ENCODE data around the gene RASA4B.
"Not testable (repeated sequence)": the region's sequence is repeated elsewhere in the genome, so short reads cannot be mapped to it uniquely, and the experiment has no call there.

RASA4B gene

DNA sequence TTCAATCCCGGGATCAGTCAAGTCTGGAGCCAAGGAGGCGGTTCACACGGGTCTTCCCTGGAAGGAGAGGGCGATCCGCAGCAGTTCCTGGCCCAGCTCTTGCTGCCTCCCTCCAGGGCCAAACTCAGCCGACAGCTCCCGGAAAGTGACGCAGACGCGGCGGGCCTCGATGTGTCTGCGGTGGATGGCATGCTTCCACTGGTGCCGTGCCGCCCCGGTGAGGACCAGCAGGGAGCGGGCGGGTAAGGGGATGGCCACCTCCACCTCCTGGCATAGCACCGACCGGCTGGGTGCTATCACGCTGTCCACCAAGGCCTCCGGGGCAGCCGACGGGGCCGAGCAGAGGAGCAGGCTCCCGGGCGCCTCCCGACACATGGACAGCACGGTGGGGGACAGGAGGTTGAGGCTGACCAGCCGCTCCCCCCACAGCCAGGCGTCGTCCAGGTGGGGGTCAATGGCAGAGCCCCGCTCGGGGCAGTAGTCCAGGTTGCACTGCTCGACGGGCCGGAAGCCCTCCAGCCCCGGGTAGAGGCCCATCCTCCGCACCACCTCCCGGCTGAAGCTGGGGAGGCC is 60.1 kb downstream of the RASA4B start:
- no peak overlapping the region for H3K27ac ChIP-seq (ENCODE audit: poor library complexity, severe bottlenecking)
- H3K27me3 ChIP-seq (ENCODE audit: insufficient read depth, poor library complexity, severe bottlenecking) = no peaks in the 10 kb centered on the region
- no peak for DNase-seq (ENCODE audit: low spot score)
- H3K9me3 ChIP-seq (ENCODE audit: severe bottlenecking) = no peaks in the 10 kb centered on the region
- TF ChIP-seq, protein P1, sequence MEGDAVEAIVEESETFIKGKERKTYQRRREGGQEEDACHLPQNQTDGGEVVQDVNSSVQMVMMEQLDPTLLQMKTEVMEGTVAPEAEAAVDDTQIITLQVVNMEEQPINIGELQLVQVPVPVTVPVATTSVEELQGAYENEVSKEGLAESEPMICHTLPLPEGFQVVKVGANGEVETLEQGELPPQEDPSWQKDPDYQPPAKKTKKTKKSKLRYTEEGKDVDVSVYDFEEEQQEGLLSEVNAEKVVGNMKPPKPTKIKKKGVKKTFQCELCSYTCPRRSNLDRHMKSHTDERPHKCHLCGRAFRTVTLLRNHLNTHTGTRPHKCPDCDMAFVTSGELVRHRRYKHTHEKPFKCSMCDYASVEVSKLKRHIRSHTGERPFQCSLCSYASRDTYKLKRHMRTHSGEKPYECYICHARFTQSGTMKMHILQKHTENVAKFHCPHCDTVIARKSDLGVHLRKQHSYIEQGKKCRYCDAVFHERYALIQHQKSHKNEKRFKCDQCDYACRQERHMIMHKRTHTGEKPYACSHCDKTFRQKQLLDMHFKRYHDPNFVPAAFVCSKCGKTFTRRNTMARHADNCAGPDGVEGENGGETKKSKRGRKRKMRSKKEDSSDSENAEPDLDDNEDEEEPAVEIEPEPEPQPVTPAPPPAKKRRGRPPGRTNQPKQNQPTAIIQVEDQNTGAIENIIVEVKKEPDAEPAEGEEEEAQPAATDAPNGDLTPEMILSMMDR (IDR thresholded peaks at IDR 0.05; ENCODE audit: poor library complexity, severe bottlenecking) = no peak
- no peak overlapping the region for H3K4me3 ChIP-seq (ENCODE audit: severe bottlenecking)
- no peak for ATAC-seq (ENCODE audit: low read depth)
- H3K36me3 ChIP-seq (ENCODE audit: low read depth) = peaks cover 13% of the 10 kb centered on the region
- no peaks in the 10 kb centered on the region for H3K4me1 ChIP-seq (ENCODE audit: insufficient read depth, poor library complexity, severe bottlenecking)

DNA sequence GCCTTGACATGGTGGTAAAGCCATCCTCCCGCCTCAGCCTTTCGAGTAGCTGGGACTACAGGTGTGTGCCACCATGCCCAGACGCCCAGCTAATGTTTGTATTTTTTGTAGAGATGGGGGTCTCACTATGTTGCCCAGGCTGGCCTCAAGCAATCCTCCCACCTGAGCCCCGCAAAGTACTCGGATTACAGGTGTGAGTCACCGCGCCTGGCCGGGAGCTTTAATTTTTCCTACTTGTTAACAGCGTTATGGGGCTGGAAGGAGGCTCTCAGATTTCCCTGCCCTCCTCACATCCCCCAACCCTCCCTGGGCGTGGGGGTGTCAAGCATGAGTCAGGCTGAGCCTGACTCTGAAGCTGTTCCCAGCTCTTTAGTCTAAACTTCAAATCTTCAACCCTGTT is 61.2 kb downstream of the RASA4B start:
- Histone ChIP-seq H3K4me1 (ENCODE audit: insufficient read depth, poor library complexity, severe bottlenecking) (no peaks in the 10 kb centered on the region), H3K9me3 (ENCODE audit: severe bottlenecking) (no peaks in the 10 kb centered on the region), H3K36me3 (ENCODE audit: low read depth) (peaks cover 13% of the 10 kb centered on the region), H3K27ac (ENCODE audit: poor library complexity, severe bottlenecking) (no peak overlapping the region), H3K27me3 (ENCODE audit: insufficient read depth, poor library complexity, severe bottlenecking) (no peaks in the 10 kb centered on the region), H3K4me3 (ENCODE audit: severe bottlenecking) (no peak overlapping the region)
- 0 out of 3 replicates have a peak, but pooled peaks have one; percentile 10 for ATAC-seq (ENCODE audit: low read depth)
- no peak for DNase-seq (ENCODE audit: low spot score)
- TF ChIP-seq, protein P1 (IDR thresholded peaks at IDR 0.05; ENCODE audit: poor library complexity, severe bottlenecking) = no peak

DNA sequence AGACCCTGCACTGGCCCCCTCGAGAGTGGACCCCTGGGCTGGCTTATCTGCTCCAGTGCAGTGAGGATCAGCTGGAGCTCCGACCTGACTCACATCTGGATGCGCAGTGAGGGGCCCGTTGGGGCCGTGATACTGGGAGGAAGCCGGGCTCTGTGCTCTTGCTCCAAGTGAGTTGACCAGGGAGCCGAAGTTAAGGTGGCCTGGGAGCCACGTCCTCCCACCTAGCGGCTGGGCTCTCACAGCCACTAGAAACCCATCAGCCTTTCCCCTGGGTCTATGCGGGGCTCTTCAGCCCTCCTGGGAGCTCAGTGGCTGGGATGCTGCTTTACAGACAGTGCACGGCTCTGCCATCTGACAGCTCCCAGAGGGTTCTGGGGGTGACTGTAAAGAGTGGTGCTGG is 62.0 kb downstream of the RASA4B start:
- H3K27ac ChIP-seq (ENCODE audit: poor library complexity, severe bottlenecking) = no peak overlapping the region
- no peaks in the 10 kb centered on the region for H3K4me1 ChIP-seq (ENCODE audit: insufficient read depth, poor library complexity, severe bottlenecking)
- H3K27me3 ChIP-seq (ENCODE audit: insufficient read depth, poor library complexity, severe bottlenecking) = no peaks in the 10 kb centered on the region
- no peak for DNase-seq (ENCODE audit: low spot score)
- H3K4me3 ChIP-seq (ENCODE audit: severe bottlenecking) = no peak overlapping the region
- TF ChIP-seq, protein P1 (IDR thresholded peaks at IDR 0.05; ENCODE audit: poor library complexity, severe bottlenecking) = no peak
- H3K36me3 ChIP-seq (ENCODE audit: low read depth) = peaks cover 13% of the 10 kb centered on the region
- H3K9me3 ChIP-seq (ENCODE audit: severe bottlenecking) = no peaks in the 10 kb centered on the region
- ATAC-seq (ENCODE audit: low read depth) = no peak

DNA sequence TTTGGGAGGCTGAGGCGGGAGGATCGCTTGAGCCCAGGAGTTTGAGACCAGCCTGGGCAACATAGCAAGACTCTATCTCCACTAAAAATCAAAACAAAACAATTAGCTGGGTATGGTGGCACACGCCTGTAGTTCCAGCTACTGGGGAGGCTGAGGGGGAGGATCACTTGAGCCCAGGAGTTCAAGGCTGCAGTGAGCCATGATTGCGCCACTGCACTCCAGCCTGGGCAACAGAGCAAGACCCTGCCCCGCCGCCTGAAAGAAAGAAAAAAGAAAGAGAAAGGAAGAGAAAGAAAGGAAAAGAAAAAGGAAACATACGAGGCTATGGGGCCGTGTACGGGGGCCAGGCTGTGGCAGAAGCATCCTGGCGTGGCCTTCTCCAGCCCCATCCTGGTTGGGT is 62.6 kb downstream of the RASA4B start:
- not testable (repeated sequence) for H3K27ac ChIP-seq (ENCODE audit: poor library complexity, severe bottlenecking); H3K9me3 ChIP-seq (ENCODE audit: severe bottlenecking); H3K4me3 ChIP-seq (ENCODE audit: severe bottlenecking); H3K27me3 ChIP-seq (ENCODE audit: insufficient read depth, poor library complexity, severe bottlenecking); H3K4me1 ChIP-seq (ENCODE audit: insufficient read depth, poor library complexity, severe bottlenecking); ATAC-seq (ENCODE audit: low read depth); DNase-seq (ENCODE audit: low spot score)
- H3K36me3 ChIP-seq (ENCODE audit: low read depth) = peaks cover 13% of the 10 kb centered on the region

DNA sequence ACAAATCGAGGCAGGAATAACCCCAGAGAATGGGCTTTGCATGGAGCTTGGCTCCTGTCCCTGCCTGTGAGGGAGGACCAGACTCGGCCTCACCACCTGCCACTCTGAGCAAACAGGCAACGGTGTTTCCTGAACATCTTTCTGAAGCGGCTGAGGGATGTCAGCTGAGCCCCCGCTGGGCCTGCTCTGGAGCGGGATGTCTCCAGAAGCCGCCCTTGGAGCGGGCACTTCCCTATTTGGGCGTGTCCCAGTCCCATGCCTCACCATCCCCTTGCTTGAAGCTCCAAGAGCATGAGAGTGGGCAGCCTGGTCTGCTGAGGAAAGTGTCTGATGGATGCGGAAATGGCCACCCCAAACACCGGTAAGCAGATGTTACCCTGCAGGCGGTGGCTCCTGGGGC is 63.1 kb downstream of the RASA4B start:
- H3K4me3 ChIP-seq (ENCODE audit: severe bottlenecking) = no peak overlapping the region
- H3K36me3 ChIP-seq (ENCODE audit: low read depth) = peaks cover 13% of the 10 kb centered on the region
- TF ChIP-seq, protein P1 (IDR thresholded peaks at IDR 0.05; ENCODE audit: poor library complexity, severe bottlenecking) = no peak
- DNase-seq (ENCODE audit: low spot score) (no peak), ATAC-seq (ENCODE audit: low read depth) (no peak)
- H3K9me3 ChIP-seq (ENCODE audit: severe bottlenecking) = no peaks in the 10 kb centered on the region
- H3K4me1 ChIP-seq (ENCODE audit: insufficient read depth, poor library complexity, severe bottlenecking) = no peaks in the 10 kb centered on the region
- H3K27me3 ChIP-seq (ENCODE audit: insufficient read depth, poor library complexity, severe bottlenecking) = no peaks in the 10 kb centered on the region
- no peak overlapping the region for H3K27ac ChIP-seq (ENCODE audit: poor library complexity, severe bottlenecking)
